ENCODE results near the gene CD47. TPM values are rescaled to one million over a fixed set of nuclear protein-coding genes. Genes with fewer than 3 reads are reported as not detected.

The CD47 gene
- total RNA-seq, 1 experiment from 2014 or later = 42.5 TPM

GRCh38 chr3:108021533-108021932 lies 69.3 kb downstream of the CD47 start:
- ChIA-PET RAD21 (ENCODE audit: low non-redundant PET in 1 of 2, low total read pairs in 2 of 2, uncharacterized antibody in 2 of 2, unreplicated experiment in 2 of 2) (no interaction called here), POLR2A (no interaction called here), CTCF (no interaction called here)
- Histone ChIP-seq H3K27me3 (ENCODE audit: insufficient read depth, low read length) (no peaks in the 10 kb centered on the region), H3K9me3 (ENCODE audit: control insufficient read depth in 1 of 2, insufficient read depth in 1 of 2, low read depth in 1 of 2, low read length in 2 of 2) (no peaks in the 10 kb centered on the region), H3K79me2 (ENCODE audit: insufficient read depth, low read length) (no peaks in the 10 kb centered on the region), H2AFZ (ENCODE audit: low read depth, low read length, poor library complexity, severe bottlenecking) (no peak overlapping the region), H3K9ac (ENCODE audit: low read length) (no peak overlapping the region), H3K36me3 (ENCODE audit: control insufficient read depth in 1 of 2, insufficient read depth in 2 of 2, low read length in 2 of 2) (no peaks in the 10 kb centered on the region), H3K4me3 (replicated peaks in 1 of 2; ENCODE audit: low read depth in 1 of 2, low read length in 2 of 2) (no peak overlapping the region), H3K27ac (ENCODE audit: low read depth, low read length) (no peak overlapping the region), H3K9me2 (ENCODE audit: insufficient read depth) (no peaks in the 10 kb centered on the region), H3K4me2 (ENCODE audit: low read length) (no peak overlapping the region), H3K4me1 (ENCODE audit: control insufficient read depth in 1 of 2, insufficient read depth in 2 of 2, low read length in 2 of 2) (no peaks in the 10 kb centered on the region), H4K20me1 (ENCODE audit: insufficient read depth) (no peaks in the 10 kb centered on the region)
- no peak for ATAC-seq
- TF ChIP-seq TCF7L2 (IDR thresholded peaks at IDR 0.05; ENCODE audit: borderline replicate concordance, extremely low read depth, insufficient read depth, insufficient read length) (no peak), ATF3 (IDR thresholded peaks at IDR 0.05) (no peak), POLR2A (IDR thresholded peaks at IDR 0.05; ENCODE audit: borderline replicate concordance, extremely low read depth, insufficient read depth, insufficient read length) (no peak), JUND (IDR thresholded peaks at IDR 0.05) (no peak), ZFX (IDR thresholded peaks at IDR 0.05) (no peak), RAD21 (IDR thresholded peaks at IDR 0.05; ENCODE audit: low read depth) (no peak), CTCF (IDR thresholded peaks at IDR 0.05 in 2 of 3, conservative IDR thresholded peaks at IDR 0.05 in 1 of 3; ENCODE audit: borderline replicate concordance in 1 of 3, insufficient read depth in 1 of 3, low read depth in 2 of 3, low read length in 2 of 3) (no peak), POLR2AphosphoS5 (IDR thresholded peaks at IDR 0.05; ENCODE audit: low read depth, low read length) (no peak), CEBPB (IDR thresholded peaks at IDR 0.05; ENCODE audit: low read depth) (no peak), SP1 (IDR thresholded peaks at IDR 0.05; ENCODE audit: low read depth) (no peak), FOSL1 (IDR thresholded peaks at IDR 0.05; ENCODE audit: low read depth) (no peak), EGR1 (IDR thresholded peaks at IDR 0.05; ENCODE audit: low read depth) (no peak)
- TF ChIP-seq, protein P1, sequence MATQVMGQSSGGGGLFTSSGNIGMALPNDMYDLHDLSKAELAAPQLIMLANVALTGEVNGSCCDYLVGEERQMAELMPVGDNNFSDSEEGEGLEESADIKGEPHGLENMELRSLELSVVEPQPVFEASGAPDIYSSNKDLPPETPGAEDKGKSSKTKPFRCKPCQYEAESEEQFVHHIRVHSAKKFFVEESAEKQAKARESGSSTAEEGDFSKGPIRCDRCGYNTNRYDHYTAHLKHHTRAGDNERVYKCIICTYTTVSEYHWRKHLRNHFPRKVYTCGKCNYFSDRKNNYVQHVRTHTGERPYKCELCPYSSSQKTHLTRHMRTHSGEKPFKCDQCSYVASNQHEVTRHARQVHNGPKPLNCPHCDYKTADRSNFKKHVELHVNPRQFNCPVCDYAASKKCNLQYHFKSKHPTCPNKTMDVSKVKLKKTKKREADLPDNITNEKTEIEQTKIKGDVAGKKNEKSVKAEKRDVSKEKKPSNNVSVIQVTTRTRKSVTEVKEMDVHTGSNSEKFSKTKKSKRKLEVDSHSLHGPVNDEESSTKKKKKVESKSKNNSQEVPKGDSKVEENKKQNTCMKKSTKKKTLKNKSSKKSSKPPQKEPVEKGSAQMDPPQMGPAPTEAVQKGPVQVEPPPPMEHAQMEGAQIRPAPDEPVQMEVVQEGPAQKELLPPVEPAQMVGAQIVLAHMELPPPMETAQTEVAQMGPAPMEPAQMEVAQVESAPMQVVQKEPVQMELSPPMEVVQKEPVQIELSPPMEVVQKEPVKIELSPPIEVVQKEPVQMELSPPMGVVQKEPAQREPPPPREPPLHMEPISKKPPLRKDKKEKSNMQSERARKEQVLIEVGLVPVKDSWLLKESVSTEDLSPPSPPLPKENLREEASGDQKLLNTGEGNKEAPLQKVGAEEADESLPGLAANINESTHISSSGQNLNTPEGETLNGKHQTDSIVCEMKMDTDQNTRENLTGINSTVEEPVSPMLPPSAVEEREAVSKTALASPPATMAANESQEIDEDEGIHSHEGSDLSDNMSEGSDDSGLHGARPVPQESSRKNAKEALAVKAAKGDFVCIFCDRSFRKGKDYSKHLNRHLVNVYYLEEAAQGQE (IDR thresholded peaks at IDR 0.05; ENCODE audit: low read depth) = no peak
- TF ChIP-seq, protein P2, sequence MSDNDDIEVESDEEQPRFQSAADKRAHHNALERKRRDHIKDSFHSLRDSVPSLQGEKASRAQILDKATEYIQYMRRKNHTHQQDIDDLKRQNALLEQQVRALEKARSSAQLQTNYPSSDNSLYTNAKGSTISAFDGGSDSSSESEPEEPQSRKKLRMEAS (IDR thresholded peaks at IDR 0.05) = no peak
- DNase-seq (ENCODE audit: low read depth, low spot score) = no peak
- intact Hi-C loops (cut with micrococcal nuclease) = no loop called here
- no TSS peak for BruUV-seq (replicated peaks)
